Caco-2 (cell line): ENCODE results near the gene PDXDC1. TPM values are rescaled to one million over a fixed set of nuclear protein-coding genes. Genes with fewer than 3 reads are reported as not detected.
A peak's percentile ranks its signal among the peaks of the same experiment; 100 is the strongest.

Experiments
- BruUV-seq: library from RNA; stranded (reverse); fragments of 400-500 nt; replicated peaks from 2 replicates; lab custom pipeline; 2021; lab: Mats Ljungman, UMichigan
- CTCF ChIA-PET: fragments of 300-600 bp; sonication (Branson Sonifier 250); formaldehyde crosslinking; loops from one replicate; lab custom pipeline; 2022; ENCODE audit warnings: antibody characterized with exemption; lab: Charles Lee
- POLR2A ChIA-PET: fragments of 300-600 bp; sonication (Branson Sonifier 250); formaldehyde crosslinking; loops from one replicate; lab custom pipeline; 2022; ENCODE audit warnings: antibody characterized with exemption; lab: Charles Lee
- DNase-seq, 2 experiments: peaks; one replicate each; pipeline versions ENCODE4 v3.0.0 to v3.0.0-alpha.2; 2020 to 2022
- H3K27me3 ChIP-seq: replicated peaks from 2 replicates; pipeline ENCODE4 v1.6.0; 2011; ENCODE audit warnings: low read length; ENCODE audit not compliant: control insufficient read depth, insufficient read depth
- H3K36me3 ChIP-seq: 2 replicates; pipeline ENCODE4 v1.5.1; 2011; ENCODE audit warnings: low read length; ENCODE audit not compliant: control insufficient read depth, insufficient read depth
- H3K4me1 ChIP-seq: fragments of 250-450 bp; sonication (Bioruptor Pico); 2 replicates; pipeline ENCODE4 v1.5.1; 2020; ENCODE audit warnings: mild to moderate bottlenecking
- H3K4me3 ChIP-seq: 2 replicates; pipeline ENCODE4 v1.5.1; 2011; ENCODE audit warnings: low read depth, mild to moderate bottlenecking, control low read depth, low read length
- H3K9me3 ChIP-seq: fragments of 250-450 bp; sonication (Bioruptor Pico); 2 replicates; pipeline ENCODE4 v1.5.1; 2020; ENCODE audit warnings: mild to moderate bottlenecking, moderate library complexity
- H3K27ac Mint-ChIP-seq: one replicate; pipeline ENCODE4 v1.8.0; 2022; ENCODE audit warnings: mixed read lengths; ENCODE audit not compliant: unreplicated experiment
- H3K27me3 Mint-ChIP-seq: one replicate; pipeline ENCODE4 v1.8.0; 2022; ENCODE audit warnings: mixed read lengths; ENCODE audit not compliant: insufficient read depth, unreplicated experiment
- H3K36me3 Mint-ChIP-seq: one replicate; pipeline ENCODE4 v1.8.0; 2022; ENCODE audit warnings: mild to moderate bottlenecking, mixed read lengths; ENCODE audit not compliant: insufficient read depth, unreplicated experiment
- H3K4me1 Mint-ChIP-seq: one replicate; pipeline ENCODE4 v1.8.0; 2022; ENCODE audit warnings: low read depth, mixed read lengths; ENCODE audit not compliant: unreplicated experiment
- H3K4me3 Mint-ChIP-seq: one replicate; pipeline ENCODE4 v1.8.0; 2022; ENCODE audit warnings: mild to moderate bottlenecking, moderate library complexity, mixed read lengths; ENCODE audit not compliant: unreplicated experiment
- H3K9me3 Mint-ChIP-seq: one replicate; pipeline ENCODE4 v1.8.0; 2022; ENCODE audit warnings: mixed read lengths; ENCODE audit not compliant: unreplicated experiment
- CTCF ChIP-seq, 2 experiments: fragments of 200-600 bp in 1 of 2; IDR thresholded peaks; 1 replicate in 1 of 2; 2 replicates in 1 of 2; pipeline versions ENCODE4 v1.5.1 to v1.8.0; 2011 to 2022; ENCODE audit warnings: antibody characterized with exemption in 1 of 2, control low read depth in 1 of 2, inconsistent platforms in 1 of 2, low read depth in 1 of 2, low read length in 1 of 2, mild to moderate bottlenecking in 1 of 2, moderate library complexity in 1 of 2; ENCODE audit not compliant: insufficient read depth in 1 of 2, severe bottlenecking in 1 of 2, unreplicated experiment in 1 of 2
- intact Hi-C: fragments of 100-400 bp; cut with micrococcal nuclease; formaldehyde crosslinking; loops from one replicate; pipeline ENCODE4 v1.10.0; 2022; ENCODE audit not compliant: unreplicated experiment
- total RNA-seq: library from RNA; stranded (reverse); gene quantifications from 2 replicates; pipeline ENCODE4 v1.2.3, GENCODE V29; 2022

The PDXDC1 gene
- total RNA-seq, 1 experiment from 2014 or later, result 139 TPM

GRCh38 chr16:15034266-15035162, 59.7 kb downstream of the PDXDC1 start:
- ChIA-PET POLR2A (no interaction called here), CTCF (no interaction called here)
- Mint-ChIP-seq H3K4me1 (no peaks in the 10 kb centered on the region), H3K27me3 (no peaks in the 10 kb centered on the region), H3K9me3 (no peaks in the 10 kb centered on the region), H3K36me3 (peaks cover 95% of the 10 kb centered on the region), H3K27ac (no peak overlapping the region), H3K4me3 (no peak overlapping the region)
- Histone ChIP-seq H3K4me1 (no peaks in the 10 kb centered on the region), H3K27me3 (no peaks in the 10 kb centered on the region), H3K4me3 (no peak overlapping the region), H3K36me3 (peaks cover 8% of the 10 kb centered on the region), H3K9me3 (no peaks in the 10 kb centered on the region)
- intact Hi-C loops, result no loop called here
- no TSS peak for BruUV-seq
- no peak for DNase-seq
- TF ChIP-seq CTCF (IDR thresholded peaks at IDR 0.05; ENCODE audit: insufficient read depth in 1 of 2, low read depth in 1 of 2, low read length in 1 of 2, severe bottlenecking in 1 of 2, unreplicated experiment in 1 of 2), result no peak

GRCh38 chr16:15035163-15035729, 60.4 kb downstream of the PDXDC1 start:
- Mint-ChIP-seq H3K4me3 (no peak overlapping the region), H3K4me1 (no peaks in the 10 kb centered on the region), H3K27me3 (no peaks in the 10 kb centered on the region), H3K36me3 (peaks cover 96% of the 10 kb centered on the region), H3K27ac (no peak overlapping the region), H3K9me3 (no peaks in the 10 kb centered on the region)
- ChIA-PET POLR2A (no interaction called here), CTCF (no interaction called here)
- Histone ChIP-seq H3K4me1 (no peaks in the 10 kb centered on the region), H3K9me3 (no peaks in the 10 kb centered on the region), H3K4me3 (no peak overlapping the region), H3K27me3 (no peaks in the 10 kb centered on the region), H3K36me3 (peaks cover 8% of the 10 kb centered on the region)
- TF ChIP-seq CTCF (IDR thresholded peaks at IDR 0.05; ENCODE audit: insufficient read depth in 1 of 2, low read depth in 1 of 2, low read length in 1 of 2, severe bottlenecking in 1 of 2, unreplicated experiment in 1 of 2), result no peak
- no peak for DNase-seq
- no TSS peak for BruUV-seq
- intact Hi-C loops, result no loop called here

GRCh38 chr16:15037003-15037402, 62.2 kb downstream of the PDXDC1 start:
- H3K4me3 ChIP-seq, result no peak overlapping the region
- ChIA-PET CTCF (no interaction called here), POLR2A (no interaction called here)
- no peaks in the 10 kb centered on the region for H3K9me3 ChIP-seq
- no peak for DNase-seq
- no peaks in the 10 kb centered on the region for H3K9me3 Mint-ChIP-seq
- no peaks in the 10 kb centered on the region for H3K4me1 Mint-ChIP-seq
- no peaks in the 10 kb centered on the region for H3K27me3 ChIP-seq
- peaks cover 81% of the 10 kb centered on the region for H3K36me3 Mint-ChIP-seq
- peaks cover 6% of the 10 kb centered on the region for H3K36me3 ChIP-seq
- H3K4me3 Mint-ChIP-seq, result no peak overlapping the region
- H3K27me3 Mint-ChIP-seq, result no peaks in the 10 kb centered on the region
- BruUV-seq, result TSS peak; percentile 72
- H3K4me1 ChIP-seq, result no peaks in the 10 kb centered on the region
- intact Hi-C loops, result no loop called here
- no peak overlapping the region for H3K27ac Mint-ChIP-seq
- no peak for TF ChIP-seq CTCF (IDR thresholded peaks at IDR 0.05; ENCODE audit: insufficient read depth in 1 of 2, low read depth in 1 of 2, low read length in 1 of 2, severe bottlenecking in 1 of 2, unreplicated experiment in 1 of 2)
